NB4 (cell line): Measurements from ENCODE around the gene AKAP6.
"Not testable (repeated sequence)": the region's sequence is repeated elsewhere in the genome, so short reads cannot be mapped to it uniquely, and the experiment has no call there.

Source experiments
- DNase-seq: peaks from one replicate; pipeline ENCODE4 v3.0.0; 2010; ENCODE audit warnings: low read depth
- H3K4me3 ChIP-seq: one replicate; pipeline ENCODE4 v1.5.1; 2011; ENCODE audit warnings: mild to moderate bottlenecking, low read depth, low read length, moderate library complexity
- CTCF ChIP-seq: IDR thresholded peaks from one replicate; pipeline ENCODE4 v1.5.1; 2012; ENCODE audit warnings: low read depth, low read length
- MAX ChIP-seq: IDR thresholded peaks from 2 replicates; pipeline ENCODE4 v1.6.1; 2011; ENCODE audit warnings: low read depth, low read length
- MYC ChIP-seq: IDR thresholded peaks from 2 replicates; pipeline ENCODE4 v1.6.1; 2011; ENCODE audit warnings: low read depth, low read length
- POLR2A ChIP-seq: IDR thresholded peaks from 2 replicates; pipeline ENCODE4 v1.6.1; 2011; ENCODE audit warnings: mild to moderate bottlenecking; ENCODE audit not compliant: insufficient read length; ENCODE audit errors: extremely low read depth

The AKAP6 gene

GRCh38 chr14:32378284-32378683, 49.2 kb downstream of the AKAP6 start:
- H3K4me3 ChIP-seq, result no peak overlapping the region
- no peak for DNase-seq
- no peak for TF ChIP-seq CTCF
- no peak for TF ChIP-seq POLR2A

- no peak for DNase-seq
- H3K4me3 ChIP-seq, result no peak overlapping the region
- TF ChIP-seq CTCF, result no peak
- no peak for TF ChIP-seq POLR2A
- TF ChIP-seq MYC, result no peak
- no peak for TF ChIP-seq MAX
Observed at GRCh38 chr14:32379447-32379846, 50.3 kb downstream of the AKAP6 start.

- DNase-seq, result no peak
- TF ChIP-seq POLR2A (no peak), MYC (no peak), MAX (no peak), CTCF (no peak)
- H3K4me3 ChIP-seq, result no peak overlapping the region
Observed at GRCh38 chr14:32381869-32382268, 52.8 kb downstream of the AKAP6 start.

- TF ChIP-seq CTCF (no peak), MAX (no peak), MYC (no peak), POLR2A (no peak)
- DNase-seq, result no peak
Observed at GRCh38 chr14:32382704-32383103, 53.6 kb downstream of the AKAP6 start.

GRCh38 chr14:32383364-32384009, 54.4 kb downstream of the AKAP6 start:
- H3K4me3 ChIP-seq, result no peak overlapping the region
- no peak for DNase-seq
- TF ChIP-seq MYC (no peak), CTCF (no peak), POLR2A (no peak), MAX (no peak)

More at GRCh38 chr14:32382704-32383103, 53.6 kb downstream of the AKAP6 start:
- H3K4me3 ChIP-seq, result no peak overlapping the region

- DNase-seq, result no peak
- no peak for TF ChIP-seq MYC
- TF ChIP-seq POLR2A, result no peak
- no peak for TF ChIP-seq CTCF
- no peak overlapping the region for H3K4me3 ChIP-seq
Observed at GRCh38 chr14:32384464-32384863, 55.4 kb downstream of the AKAP6 start.

- not testable (repeated sequence) for H3K4me3 ChIP-seq, DNase-seq
Observed at GRCh38 chr14:32387295-32387694, 58.2 kb downstream of the AKAP6 start.
